Fibroblast of mammary gland (primary cell): ENCODE results near the gene GAL.
A peak's percentile ranks its signal among the peaks of the same experiment; 100 is the strongest.
"Not testable (repeated sequence)": the region's sequence is repeated elsewhere in the genome, so short reads cannot be mapped to it uniquely, and the experiment has no call there.

Experiments used
- DNase-seq: peaks from one replicate; pipeline ENCODE4 v3.0.0-alpha.2; 2010; ENCODE audit warnings: low read depth
- H3K4me3 ChIP-seq: 2 replicates; pipeline ENCODE4 v1.5.1; 2011; ENCODE audit warnings: low read depth, mild to moderate bottlenecking, low read length, moderate library complexity; ENCODE audit not compliant: control insufficient read depth
- CTCF ChIP-seq: conservative IDR thresholded peaks from 2 replicates; pipeline ENCODE4 v1.5.1; 2011; ENCODE audit warnings: low read depth, low read length, inconsistent platforms; ENCODE audit not compliant: control insufficient read depth, insufficient read depth

GAL gene

GRCh38 chr11:68684385-68685356, at the start of gene GAL:
TSS of gene GAL (plus strand) at chr11:68684544. CDS start at chr11:68684924, 380 bp downstream.
- H3K4me3 ChIP-seq, result peak within 1 kb of the TSS; percentile 32
- no peak for DNase-seq
- no peak for TF ChIP-seq CTCF

- H3K4me3 ChIP-seq, DNase-seq: not testable (repeated sequence)
These were observed 49.7 kb upstream of the GAL start for GRCh38 chr11:68634606-68635005.

- H3K4me3 ChIP-seq, DNase-seq: not testable (repeated sequence)
These were observed 49.2 kb upstream of the GAL start for GRCh38 chr11:68635172-68635571.

GRCh38 chr11:68635883-68636282, 48.5 kb upstream of the GAL start:
- DNase-seq, result peak; percentile 36
- not testable (repeated sequence) for H3K4me3 ChIP-seq

- not testable (repeated sequence) for H3K4me3 ChIP-seq, DNase-seq
These were observed 45.0 kb upstream of the GAL start for GRCh38 chr11:68639322-68639721.

GRCh38 chr11:68641880-68642279, 42.5 kb upstream of the GAL start:
- H3K4me3 ChIP-seq, result no peak overlapping the region
- TF ChIP-seq CTCF, result no peak
- no peak for DNase-seq

- DNase-seq, result peak; percentile 9
- H3K4me3 ChIP-seq, result no peak overlapping the region
- TF ChIP-seq CTCF, result no peak
These were observed 40.8 kb upstream of the GAL start for GRCh38 chr11:68643585-68643984.

- no peak for DNase-seq
- H3K4me3 ChIP-seq, result no peak overlapping the region
- no peak for TF ChIP-seq CTCF
These were observed 37.5 kb upstream of the GAL start for GRCh38 chr11:68646832-68647231.
